Lower lobe of right lung (tissue), 2 donors: Measurements from ENCODE around the gene ESF1. TPM values are rescaled to one million over a fixed set of nuclear protein-coding genes. Genes with fewer than 3 reads are reported as not detected.

ENCODE experiments used
- ATAC-seq, 2 donors: fragments of 200-7000 bp; cut with Tn5 transposase; one replicate each; pipeline ENCODE4 v1.9.1; 2020 to 2022; ENCODE audit warnings: mild to moderate bottlenecking in 2 of 2, moderate library complexity in 2 of 2
- DNase-seq: peaks from one replicate; pipeline ENCODE4 v3.0.0-alpha.2; 2020
- H3K27ac ChIP-seq: fragments of 200-600 bp; one replicate; pipeline ENCODE4 v1.8.0; 2022
- H3K27me3 ChIP-seq: fragments of 200-600 bp; one replicate; pipeline ENCODE4 v1.8.0; 2022; ENCODE audit warnings: low read depth
- H3K36me3 ChIP-seq: fragments of 200-600 bp; one replicate; pipeline ENCODE4 v1.8.0; 2022; ENCODE audit warnings: mild to moderate bottlenecking
- H3K4me1 ChIP-seq: fragments of 200-600 bp; one replicate; pipeline ENCODE4 v1.8.0; 2022
- H3K4me3 ChIP-seq: fragments of 200-600 bp; one replicate; pipeline ENCODE4 v1.8.0; 2022; ENCODE audit warnings: mild to moderate bottlenecking
- H3K9me3 ChIP-seq: fragments of 200-600 bp; one replicate; pipeline ENCODE4 v1.8.0; 2022
- intact Hi-C: fragments of 100-400 bp; cut with DNase I; formaldehyde crosslinking; loops from one replicate; pipeline ENCODE4 v1.11.0; 2022
- total RNA-seq: library from RNA; stranded (reverse); fragmentation: NEBNext Ultra II Directional; extraction: Animal tissue kit (Norgen Biotek cat#: 25700); gene quantifications from one replicate; pipeline ENCODE4 v1.2.1, GENCODE V29; 2021
- TF ChIP-seq, protein P1 (sequence below): fragments of 200-600 bp; IDR thresholded peaks from one replicate; pipeline ENCODE4 v1.8.0; 2022; ENCODE audit warnings: antibody characterized with exemption, mild to moderate bottlenecking
- donor health status: DM: no; HTN: yes; CAD: no; lungs with severe emphysema.

Gene ESF1
- total RNA-seq, 1 donor from 2014 or later = 12.4 TPM

DNA sequence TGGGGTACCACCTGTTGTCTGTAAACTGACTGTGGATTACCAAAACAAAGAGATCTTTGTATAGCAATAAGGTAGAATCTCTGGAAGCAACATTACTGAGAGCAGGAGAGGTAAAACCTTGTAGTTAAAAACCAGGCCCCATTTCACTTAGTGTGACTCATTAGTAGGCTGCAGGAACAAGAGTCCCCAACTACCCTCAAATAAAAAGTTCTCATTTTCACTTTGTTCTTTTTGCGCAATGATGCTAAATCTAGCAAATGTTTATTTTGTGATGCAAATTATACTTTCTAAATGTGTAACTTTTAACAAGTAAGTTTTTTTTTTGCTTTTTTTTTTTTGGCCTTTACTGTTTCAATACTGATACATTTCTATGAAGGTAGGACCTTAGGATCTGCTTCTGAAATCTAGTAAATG lies 67.1 kb downstream of the ESF1 start:
- H3K36me3 ChIP-seq = peaks cover 44% of the 10 kb centered on the region
- DNase-seq (no peak), ATAC-seq (no peak)
- intact Hi-C loops = no loop called here
- H3K4me3 ChIP-seq = no peak overlapping the region
- TF ChIP-seq, protein P1, sequence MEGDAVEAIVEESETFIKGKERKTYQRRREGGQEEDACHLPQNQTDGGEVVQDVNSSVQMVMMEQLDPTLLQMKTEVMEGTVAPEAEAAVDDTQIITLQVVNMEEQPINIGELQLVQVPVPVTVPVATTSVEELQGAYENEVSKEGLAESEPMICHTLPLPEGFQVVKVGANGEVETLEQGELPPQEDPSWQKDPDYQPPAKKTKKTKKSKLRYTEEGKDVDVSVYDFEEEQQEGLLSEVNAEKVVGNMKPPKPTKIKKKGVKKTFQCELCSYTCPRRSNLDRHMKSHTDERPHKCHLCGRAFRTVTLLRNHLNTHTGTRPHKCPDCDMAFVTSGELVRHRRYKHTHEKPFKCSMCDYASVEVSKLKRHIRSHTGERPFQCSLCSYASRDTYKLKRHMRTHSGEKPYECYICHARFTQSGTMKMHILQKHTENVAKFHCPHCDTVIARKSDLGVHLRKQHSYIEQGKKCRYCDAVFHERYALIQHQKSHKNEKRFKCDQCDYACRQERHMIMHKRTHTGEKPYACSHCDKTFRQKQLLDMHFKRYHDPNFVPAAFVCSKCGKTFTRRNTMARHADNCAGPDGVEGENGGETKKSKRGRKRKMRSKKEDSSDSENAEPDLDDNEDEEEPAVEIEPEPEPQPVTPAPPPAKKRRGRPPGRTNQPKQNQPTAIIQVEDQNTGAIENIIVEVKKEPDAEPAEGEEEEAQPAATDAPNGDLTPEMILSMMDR = no peak
- no peaks in the 10 kb centered on the region for H3K9me3 ChIP-seq
- H3K27ac ChIP-seq = no peak overlapping the region
- H3K4me1 ChIP-seq = peaks cover 1% of the 10 kb centered on the region
- no peaks in the 10 kb centered on the region for H3K27me3 ChIP-seq

DNA sequence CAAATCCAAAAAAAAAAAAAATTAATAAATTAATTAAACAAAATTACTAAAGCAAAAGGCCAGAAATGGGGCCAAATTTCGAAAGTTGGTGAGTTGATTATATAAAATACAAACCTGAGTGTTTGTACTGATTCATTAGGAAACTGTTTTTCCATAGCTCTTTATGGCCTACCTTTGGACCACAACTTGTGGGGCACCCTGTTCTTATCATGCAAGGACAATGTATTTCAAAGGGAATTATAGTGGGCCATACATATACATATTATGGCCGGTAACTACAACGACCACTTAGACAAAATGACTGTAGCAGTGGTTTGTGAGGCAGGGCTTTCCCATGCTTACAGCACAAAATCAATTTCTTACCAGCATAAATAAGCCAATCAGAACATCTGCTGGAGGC lies 69.5 kb downstream of the ESF1 start:
- ATAC-seq (no peak), DNase-seq (no peak)
- Histone ChIP-seq H3K4me3 (no peak overlapping the region), H3K9me3 (no peaks in the 10 kb centered on the region), H3K27ac (no peak overlapping the region), H3K27me3 (no peaks in the 10 kb centered on the region), H3K4me1 (no peaks in the 10 kb centered on the region), H3K36me3 (peaks cover 44% of the 10 kb centered on the region)
- TF ChIP-seq, protein P1 = no peak
- intact Hi-C loops = no loop called here

DNA sequence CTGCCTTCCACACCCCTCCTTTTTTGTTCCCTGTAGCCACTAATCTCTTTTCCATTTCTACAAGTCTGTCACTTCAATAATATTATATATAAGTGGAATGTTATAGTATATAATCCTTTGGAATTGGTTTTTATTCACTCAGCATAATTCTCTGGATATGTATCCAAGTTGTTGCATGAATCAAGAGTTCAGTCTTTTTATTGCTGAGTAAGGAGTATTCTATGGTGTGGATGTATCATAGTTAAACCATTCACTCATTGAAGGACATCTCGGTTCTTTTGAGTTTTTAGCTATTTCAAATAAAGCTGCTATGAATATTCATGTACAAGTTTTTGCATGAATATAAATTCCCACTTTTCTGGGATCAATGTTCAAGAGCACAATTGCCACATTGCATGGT lies 76.5 kb downstream of the ESF1 start:
- Histone ChIP-seq H3K27ac (no peak overlapping the region), H3K9me3 (no peaks in the 10 kb centered on the region), H3K36me3 (no peaks in the 10 kb centered on the region), H3K4me3 (no peak overlapping the region), H3K4me1 (no peaks in the 10 kb centered on the region), H3K27me3 (no peaks in the 10 kb centered on the region)
- DNase-seq = no peak
- ATAC-seq = no peak
- TF ChIP-seq, protein P1 = no peak
- intact Hi-C loops = no loop called here

DNA sequence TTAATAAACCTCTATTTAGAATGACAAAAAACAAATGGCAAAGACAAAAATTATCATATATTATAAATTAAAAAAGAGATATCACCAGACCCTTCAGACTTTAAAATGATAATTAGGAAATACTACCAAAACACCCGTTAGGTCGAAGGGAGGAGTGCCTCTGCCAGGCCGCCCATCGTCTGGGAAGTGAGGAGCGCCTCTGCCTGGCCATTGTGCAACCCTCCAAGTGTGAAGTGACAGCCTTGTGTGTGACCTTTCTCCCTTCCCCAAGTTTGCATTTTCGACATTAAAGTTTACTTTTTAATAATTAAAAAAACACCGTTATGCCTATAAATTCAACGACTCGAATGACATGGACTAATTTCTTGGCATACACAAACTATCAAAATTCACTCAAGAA lies 81.5 kb downstream of the ESF1 start:
- no peak for DNase-seq
- Histone ChIP-seq H3K36me3 (no peaks in the 10 kb centered on the region), H3K4me3 (no peak overlapping the region), H3K4me1 (no peaks in the 10 kb centered on the region), H3K27ac (no peak overlapping the region), H3K9me3 (no peaks in the 10 kb centered on the region), H3K27me3 (no peaks in the 10 kb centered on the region)
- ATAC-seq = no peak
- TF ChIP-seq, protein P1 = no peak
- intact Hi-C loops = no loop called here

DNA sequence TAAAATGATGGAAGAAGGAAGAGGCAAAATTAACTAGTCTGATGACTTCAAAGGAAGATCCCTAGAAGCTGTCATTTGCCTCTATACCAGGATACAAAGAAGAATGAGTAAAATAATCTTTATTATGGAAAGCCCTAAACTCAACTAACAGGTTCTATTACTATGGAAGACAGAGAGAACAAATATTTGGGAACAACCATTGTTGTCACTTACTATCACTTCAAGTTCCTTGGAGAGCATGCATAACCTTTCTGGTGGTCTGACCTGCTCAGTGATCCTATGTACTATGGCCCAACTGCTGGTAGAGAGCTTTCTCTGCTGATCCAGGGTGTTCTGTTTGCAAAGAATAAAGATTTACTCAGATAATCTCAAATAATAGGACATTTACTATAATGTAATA lies 83.2 kb downstream of the ESF1 start:
- DNase-seq = no peak
- no peaks in the 10 kb centered on the region for H3K27me3 ChIP-seq
- no peak overlapping the region for H3K4me3 ChIP-seq
- no peak for ATAC-seq
- TF ChIP-seq, protein P1 = no peak
- no peaks in the 10 kb centered on the region for H3K36me3 ChIP-seq
- no peak overlapping the region for H3K27ac ChIP-seq
- no peaks in the 10 kb centered on the region for H3K4me1 ChIP-seq
- no peaks in the 10 kb centered on the region for H3K9me3 ChIP-seq
- intact Hi-C loops = no loop called here

DNA sequence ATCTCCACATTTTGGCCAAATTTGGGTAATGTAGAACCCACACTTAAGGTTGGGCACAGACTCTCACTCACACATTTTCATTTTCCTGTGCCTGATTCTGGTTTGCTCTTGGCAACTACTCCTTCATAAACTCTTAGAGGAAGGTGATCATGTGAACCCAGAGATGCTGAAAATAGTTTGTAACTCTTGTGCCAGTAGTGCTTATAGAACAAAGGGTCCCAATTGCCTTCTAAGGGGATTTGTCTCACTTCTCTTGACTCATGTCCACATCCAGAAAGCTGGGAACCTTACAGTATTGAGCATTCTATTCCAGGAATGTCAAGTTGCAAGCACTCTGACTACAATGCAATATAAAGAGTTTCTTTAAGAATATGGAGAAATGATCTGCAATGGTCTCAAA lies 84.0 kb downstream of the ESF1 start:
- no peaks in the 10 kb centered on the region for H3K36me3 ChIP-seq
- no peaks in the 10 kb centered on the region for H3K4me1 ChIP-seq
- intact Hi-C loops = no loop called here
- H3K27me3 ChIP-seq = no peaks in the 10 kb centered on the region
- ATAC-seq = no peak
- DNase-seq = no peak
- H3K27ac ChIP-seq = no peak overlapping the region
- TF ChIP-seq, protein P1 = no peak
- no peak overlapping the region for H3K4me3 ChIP-seq
- H3K9me3 ChIP-seq = no peaks in the 10 kb centered on the region
